ENCODE measurements around the gene SDK1.

The SDK1 gene

GRCh38 chr7:3301831-3302618 lies 973 bp downstream of the SDK1 start:
- peak overlapping the region; percentile 86 for H2AFZ ChIP-seq
- H3K27ac ChIP-seq = peak overlapping the region; percentile 31
- H3K27me3 ChIP-seq (ENCODE audit: control insufficient read depth, insufficient read depth, low read length) = no peaks in the 10 kb centered on the region
- no peak overlapping the region for H3K9ac ChIP-seq
- H3K4me1 ChIP-seq = peaks cover 6% of the 10 kb centered on the region
- no peak for TF ChIP-seq CTCF (IDR thresholded peaks at IDR 0.05)
- H3K36me3 ChIP-seq (ENCODE audit: control insufficient read depth, insufficient read depth, low read length) = no peaks in the 10 kb centered on the region
- no peaks in the 10 kb centered on the region for H3K9me3 ChIP-seq (ENCODE audit: control insufficient read depth, low read length)
- peak overlapping the region; percentile 80 for H3K4me2 ChIP-seq (ENCODE audit: low read length)
- H3K79me2 ChIP-seq = no peaks in the 10 kb centered on the region
- peak overlapping the region; percentile 48 for H3K4me3 ChIP-seq (ENCODE audit: low read depth, low read length)

- Histone ChIP-seq H3K9me3 (ENCODE audit: control insufficient read depth, low read length) (no peaks in the 10 kb centered on the region), H2AFZ (peak overlapping the region; percentile 86), H3K4me3 (ENCODE audit: low read depth, low read length) (peak overlapping the region; percentile 48), H3K36me3 (ENCODE audit: control insufficient read depth, insufficient read depth, low read length) (no peaks in the 10 kb centered on the region), H3K4me1 (peaks cover 6% of the 10 kb centered on the region), H3K27ac (no peak overlapping the region), H3K79me2 (no peaks in the 10 kb centered on the region), H3K4me2 (ENCODE audit: low read length) (peak overlapping the region; percentile 80), H3K9ac (no peak overlapping the region), H3K27me3 (ENCODE audit: control insufficient read depth, insufficient read depth, low read length) (no peaks in the 10 kb centered on the region)
- TF ChIP-seq CTCF (IDR thresholded peaks at IDR 0.05) = no peak
Measured at GRCh38 chr7:3302681-3303320, 1.7 kb downstream of the SDK1 start.

GRCh38 chr7:3304131-3304530 lies 3.1 kb downstream of the SDK1 start:
- Histone ChIP-seq H3K4me1 (peaks cover 6% of the 10 kb centered on the region), H3K36me3 (ENCODE audit: control insufficient read depth, insufficient read depth, low read length) (no peaks in the 10 kb centered on the region), H3K79me2 (no peaks in the 10 kb centered on the region), H3K9ac (no peak overlapping the region), H3K27ac (no peak overlapping the region), H3K9me3 (ENCODE audit: control insufficient read depth, low read length) (no peaks in the 10 kb centered on the region), H3K4me2 (ENCODE audit: low read length) (no peak overlapping the region), H2AFZ (no peak overlapping the region), H3K4me3 (ENCODE audit: low read depth, low read length) (no peak overlapping the region), H3K27me3 (ENCODE audit: control insufficient read depth, insufficient read depth, low read length) (no peaks in the 10 kb centered on the region)
- TF ChIP-seq CTCF (IDR thresholded peaks at IDR 0.05) = no peak

- no peaks in the 10 kb centered on the region for H3K79me2 ChIP-seq
- no peak for TF ChIP-seq CTCF (IDR thresholded peaks at IDR 0.05)
- no peak overlapping the region for H3K27ac ChIP-seq
- H3K4me3 ChIP-seq (ENCODE audit: low read depth, low read length) = no peak overlapping the region
- H3K4me1 ChIP-seq = no peaks in the 10 kb centered on the region
- H3K9me3 ChIP-seq (ENCODE audit: control insufficient read depth, low read length) = no peaks in the 10 kb centered on the region
- no peaks in the 10 kb centered on the region for H3K27me3 ChIP-seq (ENCODE audit: control insufficient read depth, insufficient read depth, low read length)
- no peaks in the 10 kb centered on the region for H3K36me3 ChIP-seq (ENCODE audit: control insufficient read depth, insufficient read depth, low read length)
- no peak overlapping the region for H2AFZ ChIP-seq
- no peak overlapping the region for H3K9ac ChIP-seq
- no peak overlapping the region for H3K4me2 ChIP-seq (ENCODE audit: low read length)
Measured at GRCh38 chr7:3307435-3307834, 6.4 kb downstream of the SDK1 start.

Data from parathyroid adenoma (tissue), 2 donors.